DMS79 treated with DMSO at 0.1 percent for 48 hours (cell line): ENCODE data around the gene ACAP2.
"Not testable (repeated sequence)": the region's sequence is repeated elsewhere in the genome, so short reads cannot be mapped to it uniquely, and the experiment has no call there.

Experiments
- DNase-seq: peaks from one replicate; lab custom pipeline; 2025; lab: John Stamatoyannopoulos, UW

The ACAP2 gene

DNA sequence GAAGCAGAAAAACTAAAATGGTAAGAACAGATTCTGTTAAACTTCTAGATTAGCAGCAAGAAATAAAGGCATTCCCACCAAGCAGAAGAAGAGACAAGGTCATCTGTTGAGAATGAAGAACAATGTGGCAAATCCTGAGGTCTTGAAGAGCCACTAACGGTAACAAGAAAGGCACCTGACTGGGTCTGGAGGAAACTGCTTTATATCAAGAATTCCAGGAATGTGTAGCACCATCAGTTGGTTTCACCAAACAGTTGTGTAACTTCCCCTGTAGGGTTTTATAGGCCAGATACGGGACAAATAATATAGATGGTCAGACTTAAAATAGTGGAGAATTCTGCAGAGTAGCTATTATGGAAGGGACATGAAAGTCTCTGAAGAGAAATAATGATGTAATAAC lies 57.3 kb downstream of the ACAP2 start:
- DNase-seq = no peak

DNA sequence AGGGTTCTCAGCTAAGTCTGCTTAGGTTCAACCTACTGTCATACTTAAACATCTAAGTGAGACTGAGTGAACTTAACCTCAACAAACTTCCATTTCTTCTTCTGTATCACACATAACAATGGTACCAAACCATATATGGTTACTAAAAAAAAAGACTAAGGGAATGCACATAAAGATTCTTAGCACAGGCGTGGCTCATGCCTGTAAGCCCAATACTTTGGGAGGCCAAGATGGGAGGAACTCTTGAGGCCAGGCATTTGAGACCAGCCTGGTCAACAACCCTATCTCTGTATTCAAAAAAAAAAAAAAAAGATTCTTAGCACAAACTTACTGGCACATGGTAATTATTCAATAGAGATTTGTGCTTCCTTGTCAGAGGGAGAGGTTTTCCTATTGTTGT lies 57.9 kb downstream of the ACAP2 start:
- no peak for DNase-seq

- no peak for DNase-seq
Measured at GRCh38 chr3:195372220-195372619, 70.6 kb downstream of the ACAP2 start.

- DNase-seq = no peak
Measured at GRCh38 chr3:195366200-195366925, 76.5 kb downstream of the ACAP2 start.

DNA sequence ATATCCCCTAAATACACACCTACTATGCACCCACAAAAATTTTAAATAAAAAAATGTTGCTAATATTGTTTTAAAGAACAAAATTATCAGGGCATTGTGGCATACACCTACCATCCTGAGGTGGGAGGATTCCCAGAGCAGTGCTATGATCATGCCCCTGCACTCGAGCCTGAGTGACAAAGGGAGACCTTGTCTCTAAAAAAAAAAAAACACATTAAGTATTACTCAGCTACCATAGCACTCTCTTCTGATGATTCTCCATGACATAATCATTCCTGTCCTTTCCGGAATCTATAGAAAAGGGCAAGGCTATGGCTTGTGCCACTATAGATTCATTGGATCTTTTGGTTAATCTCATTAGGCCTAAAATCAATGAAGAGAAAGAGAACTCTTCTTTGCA lies 77.4 kb downstream of the ACAP2 start:
- no peak for DNase-seq

DNA sequence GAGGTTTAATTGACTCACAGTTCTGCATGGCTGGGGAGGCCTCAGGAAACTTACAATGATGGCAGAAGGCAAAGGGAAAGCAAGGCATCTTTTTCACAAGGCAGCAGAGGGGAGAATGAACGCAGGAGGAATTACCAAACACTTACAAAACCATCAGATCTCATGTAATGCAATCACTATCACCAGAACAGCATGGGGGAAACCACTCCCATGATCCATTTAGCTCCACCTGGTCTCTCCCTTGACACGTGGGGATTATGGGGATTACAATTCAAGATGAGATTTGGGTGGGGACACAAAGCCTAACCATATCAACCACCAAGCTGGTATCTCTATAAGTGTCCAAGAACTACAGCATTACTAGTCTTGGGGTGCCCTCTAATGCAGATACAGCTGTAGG lies 85.0 kb downstream of the ACAP2 start:
- DNase-seq = not testable (repeated sequence)

DNA sequence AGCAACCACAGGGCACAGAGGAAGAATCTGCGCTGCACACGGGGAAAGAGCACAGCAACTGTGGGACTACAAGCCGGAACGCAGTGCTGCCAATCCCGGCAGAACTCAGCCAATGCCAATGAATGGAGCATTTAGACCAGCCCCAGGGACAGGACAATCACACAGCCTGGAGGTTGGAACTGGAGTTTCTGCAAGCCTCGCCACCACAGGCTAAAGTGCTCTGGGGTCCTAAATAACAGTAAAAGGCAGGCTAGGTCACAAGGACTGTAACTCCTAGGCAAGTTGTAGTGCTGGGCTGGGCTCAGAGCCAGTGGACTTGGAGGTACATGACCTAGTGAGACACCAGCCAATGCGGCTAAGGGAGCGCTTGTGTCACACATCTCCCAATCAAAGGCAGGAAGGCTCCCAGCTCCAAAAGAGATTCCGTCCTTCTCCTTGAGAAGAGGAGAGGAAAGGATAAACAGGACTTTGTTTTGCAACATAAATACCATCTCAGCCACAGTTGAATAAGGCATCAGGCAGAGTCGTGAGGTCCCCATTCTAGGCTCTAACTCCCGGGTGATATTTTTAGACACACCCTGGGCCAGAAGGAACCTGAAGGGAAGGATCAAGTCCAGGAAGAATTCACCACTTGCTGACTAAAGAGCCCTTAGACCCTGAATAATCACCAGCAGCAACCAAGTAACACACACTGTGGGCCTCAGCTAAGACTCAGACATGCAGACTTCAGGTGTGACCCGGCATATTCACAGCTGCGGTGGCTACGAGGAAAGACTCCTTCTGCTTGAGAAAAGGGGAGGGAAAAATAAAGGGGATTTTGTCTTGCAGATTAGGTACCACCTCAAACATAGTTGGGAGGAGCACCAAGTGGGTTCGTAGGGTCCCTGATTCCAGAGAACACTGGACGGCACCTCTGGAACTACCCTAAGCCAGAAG lies 86.4 kb downstream of the ACAP2 start:
- no peak for DNase-seq

- not testable (repeated sequence) for DNase-seq
Measured at GRCh38 chr3:195354009-195354408, 88.8 kb downstream of the ACAP2 start.

- no peak for DNase-seq
Measured at GRCh38 chr3:195352895-195353488, 89.8 kb downstream of the ACAP2 start.

DNA sequence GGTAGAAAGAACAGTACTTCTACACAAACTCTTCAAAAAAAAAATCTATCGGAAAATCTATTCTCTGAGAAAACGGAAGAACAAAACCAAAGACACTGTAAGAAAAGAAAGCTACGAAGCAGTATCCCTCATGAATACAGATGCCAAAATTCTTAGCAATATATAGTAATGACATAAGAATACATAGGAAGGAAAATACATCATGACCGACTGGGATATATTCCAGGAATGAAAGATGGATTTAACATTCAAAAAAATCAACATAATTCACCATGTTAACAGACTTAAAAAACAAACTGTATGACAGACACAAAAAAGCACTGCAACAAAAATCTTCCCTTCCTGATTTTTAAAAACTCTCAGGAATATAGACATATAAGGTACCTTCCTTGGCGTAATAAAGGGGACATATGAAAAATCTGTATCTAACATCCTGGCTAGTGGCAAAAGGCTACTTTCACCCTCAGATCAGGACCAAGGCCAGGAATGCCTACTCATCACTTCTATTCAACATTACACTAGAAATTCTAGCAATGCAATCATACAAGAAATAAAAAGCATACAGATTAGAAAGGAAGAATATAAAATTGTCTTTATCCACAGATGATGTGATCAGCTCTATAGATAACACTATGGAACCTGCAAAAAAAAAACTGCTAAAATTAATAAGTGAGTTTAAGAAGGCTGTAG lies 94.2 kb downstream of the ACAP2 start:
- no peak for DNase-seq

- no peak for DNase-seq
Measured at GRCh38 chr3:195337747-195338146, 105.1 kb downstream of the ACAP2 start.

DNA sequence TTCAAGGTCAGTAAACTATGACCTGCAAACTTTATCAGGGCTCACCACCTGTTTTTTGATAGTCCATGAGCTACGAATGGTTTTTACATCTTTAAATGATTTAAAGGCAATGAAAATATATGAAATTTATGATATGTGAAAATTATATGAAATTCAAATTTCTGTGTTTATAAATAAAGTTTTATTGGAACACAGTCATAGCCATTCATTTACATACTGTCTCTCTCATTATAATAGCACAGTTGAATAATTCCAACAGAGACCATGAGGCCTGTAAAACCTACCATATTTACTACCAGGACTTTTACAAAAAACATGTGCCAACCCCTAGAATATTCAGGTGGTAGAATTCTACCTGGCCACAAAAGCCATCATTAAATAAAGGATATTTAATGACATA lies 107.9 kb downstream of the ACAP2 start:
- no peak for DNase-seq

DNA sequence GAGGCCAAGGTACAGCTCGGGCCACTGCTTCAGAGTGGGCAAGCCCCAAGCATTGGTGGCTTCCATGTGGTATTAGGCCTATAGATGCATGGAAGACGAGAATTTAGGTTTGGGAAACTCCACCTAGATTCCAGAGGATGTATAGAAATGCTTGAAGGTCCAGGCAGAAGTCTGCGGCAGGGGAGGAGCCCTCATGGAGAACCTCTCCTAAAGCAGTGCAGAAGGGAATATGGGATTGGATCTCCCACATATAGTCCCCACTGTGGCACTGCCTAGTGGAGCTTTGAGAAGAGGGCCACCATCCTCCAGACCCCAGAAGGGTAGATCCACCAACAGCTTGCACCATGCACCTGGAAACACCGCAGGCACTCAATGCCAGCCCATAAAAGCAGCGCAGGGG lies 123.8 kb downstream of the ACAP2 start:
- DNase-seq = peak; percentile 11

DNA sequence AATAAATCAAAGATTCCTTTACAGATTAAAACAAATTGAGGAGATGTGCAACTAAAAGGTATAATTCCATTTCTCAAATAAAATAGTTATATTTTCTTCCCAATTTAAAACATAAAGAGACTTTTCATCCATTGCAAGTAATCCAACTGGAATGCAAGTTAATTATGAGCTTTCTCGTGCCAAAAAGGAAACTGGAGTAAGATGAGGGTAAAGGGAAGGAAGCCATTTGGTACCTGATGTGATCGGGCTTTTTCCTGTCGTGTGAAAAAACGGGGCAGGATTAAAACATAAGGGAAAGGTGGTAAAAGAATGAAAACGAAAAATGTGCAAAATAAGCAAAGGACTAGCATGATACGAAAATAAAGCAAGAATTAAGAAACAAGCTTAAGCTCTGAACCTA lies 130.1 kb downstream of the ACAP2 start:
- DNase-seq = no peak

DNA sequence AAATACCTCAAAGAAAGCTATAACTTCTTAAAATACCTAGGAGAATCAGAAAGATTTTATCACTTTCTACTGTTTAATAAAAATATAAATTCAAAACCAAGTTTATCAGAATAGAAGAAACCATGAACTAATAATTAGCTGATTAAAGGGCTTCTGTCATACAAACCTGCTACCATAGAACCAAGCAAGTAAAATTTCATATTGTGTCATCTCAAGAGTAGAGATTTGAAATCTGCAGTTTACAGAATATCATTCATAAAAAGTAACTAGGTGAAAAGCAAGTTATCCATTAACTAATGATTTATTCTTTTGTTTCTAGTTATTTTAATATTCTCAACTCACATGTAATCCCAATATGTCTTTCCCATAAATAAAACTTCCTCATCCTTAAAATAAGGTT lies 135.1 kb downstream of the ACAP2 start:
- DNase-seq = no peak

DNA sequence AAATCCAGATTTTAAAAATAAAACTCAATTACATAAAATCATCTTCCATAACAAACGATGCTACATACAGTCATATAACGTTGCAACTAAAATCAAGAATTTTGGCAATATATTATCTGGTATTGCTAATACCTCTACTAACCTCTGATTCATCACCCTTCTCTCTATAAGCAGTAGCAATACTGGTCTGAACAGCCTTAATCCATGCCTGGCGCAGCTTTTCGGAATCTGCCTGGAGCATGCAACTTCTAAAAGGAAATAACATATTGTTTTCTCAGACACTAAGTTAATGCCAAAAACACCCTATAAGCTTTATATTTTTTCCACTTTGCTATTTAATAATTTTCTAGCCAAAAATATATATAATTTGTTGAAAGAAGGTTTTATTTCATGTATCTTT lies 136.5 kb downstream of the ACAP2 start:
- DNase-seq = no peak

DNA sequence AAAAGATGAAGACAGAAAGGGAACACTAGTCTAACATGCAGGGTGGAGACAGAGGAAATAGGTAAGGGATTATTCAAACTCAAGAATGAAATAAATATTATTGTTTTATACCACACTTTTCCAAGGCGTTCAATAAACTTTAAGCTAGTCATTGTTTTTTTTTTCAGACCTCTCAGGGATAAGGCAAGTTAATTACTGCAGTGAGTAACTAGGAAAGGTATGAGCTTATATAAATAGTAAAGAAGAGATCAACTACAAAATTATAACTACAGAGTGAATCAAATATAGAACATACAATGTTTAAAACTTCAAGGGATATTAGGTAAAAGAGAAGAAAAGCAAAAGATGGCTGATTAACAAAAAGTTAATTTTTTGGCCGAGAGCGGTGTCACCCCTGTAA lies 140.4 kb downstream of the ACAP2 start:
- DNase-seq = no peak

GRCh38 chr3:195297446-195297845 lies 145.4 kb downstream of the ACAP2 start:
- DNase-seq = no peak

- DNase-seq = no peak
Measured at GRCh38 chr3:195296662-195297061, 146.2 kb downstream of the ACAP2 start.

DNA sequence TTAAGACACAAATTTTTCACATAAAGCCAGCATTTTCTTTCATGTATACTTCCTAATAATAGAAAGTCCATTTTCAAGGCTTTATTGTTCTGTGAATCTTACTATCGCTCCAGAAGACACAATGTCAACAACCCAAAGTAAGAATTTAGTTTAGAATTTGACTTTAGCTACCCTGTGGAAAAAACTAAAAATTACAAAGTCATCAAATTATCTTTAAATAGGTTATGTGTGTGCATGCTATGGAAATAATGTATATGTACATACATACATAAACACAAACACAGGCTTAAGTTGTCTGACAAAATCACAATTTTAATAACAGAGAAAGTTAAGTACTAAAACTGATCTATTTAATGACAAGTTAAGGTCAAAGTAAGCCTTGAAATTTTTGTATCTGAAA lies 151.7 kb downstream of the ACAP2 start:
- DNase-seq = no peak

DNA sequence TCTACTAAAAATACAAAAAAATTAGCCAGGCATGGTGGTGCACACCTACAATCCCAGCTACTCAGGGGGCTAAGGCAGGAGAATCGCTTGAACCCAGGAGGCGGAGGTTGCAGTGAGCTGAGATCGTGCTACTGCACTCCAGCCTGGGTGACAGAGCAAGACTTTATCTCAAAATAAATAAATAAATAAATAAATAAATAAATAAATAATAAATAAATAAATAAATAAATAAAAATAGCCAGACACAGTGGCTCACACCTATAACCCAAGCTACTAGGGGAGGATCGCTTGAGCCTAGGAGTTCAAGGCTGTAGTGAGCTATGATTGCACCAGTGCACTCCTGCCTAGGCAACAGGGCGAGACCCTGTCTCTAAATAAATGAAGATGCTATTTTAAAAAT lies 152.2 kb downstream of the ACAP2 start:
- not testable (repeated sequence) for DNase-seq

DNA sequence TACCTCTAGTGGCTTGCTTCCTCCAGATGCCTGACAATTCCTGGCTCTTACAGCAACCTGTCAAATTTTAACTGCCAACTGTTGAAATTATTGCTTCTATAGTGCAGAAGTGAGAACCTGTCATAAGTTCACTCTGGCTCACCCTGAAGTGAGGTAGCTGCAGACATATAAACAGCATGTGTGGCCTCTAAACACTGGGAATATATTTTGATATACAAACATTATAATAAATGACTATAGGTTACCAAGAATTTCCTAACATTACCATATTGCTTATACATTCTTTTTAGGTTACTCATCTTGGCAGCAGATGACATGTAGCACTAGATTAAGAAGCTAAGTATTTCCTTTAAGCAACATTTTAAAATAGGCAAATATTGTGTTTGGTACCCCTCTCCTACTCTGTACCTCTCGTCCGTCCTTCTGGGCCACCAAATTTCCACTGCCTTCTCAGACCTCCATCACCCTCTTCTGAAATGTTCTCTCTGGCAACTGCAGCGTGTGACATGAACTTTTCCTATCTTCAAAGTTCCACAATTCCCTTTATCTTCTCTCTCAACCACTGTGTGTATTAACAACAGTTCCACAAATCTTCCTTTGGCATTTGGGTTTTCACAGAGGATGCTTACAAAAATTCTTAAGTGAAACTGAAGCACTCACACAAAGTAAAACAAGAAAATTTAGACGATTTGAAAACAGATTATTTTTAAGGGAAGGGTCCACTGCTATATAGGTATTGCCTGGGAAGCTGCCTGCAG lies 156.5 kb downstream of the ACAP2 start:
- DNase-seq = no peak
